DND-41 (cell line): ENCODE results near the gene CCHCR1.

Experiments used
- ATAC-seq: fragments of 200-7000 bp; cut with Tn5 transposase; 3 replicates; pipeline ENCODE4 v1.9.1; 2021; ENCODE audit warnings: low read depth; ENCODE audit not compliant: insufficient read depth
- DNase-seq: peaks from one replicate; pipeline ENCODE4 v3.0.0-alpha.2; 2020
- H2AFZ ChIP-seq: 2 replicates; pipeline ENCODE4 v1.6.0; 2012; ENCODE audit warnings: low read depth, low read length
- H3K27ac ChIP-seq: 2 replicates; pipeline ENCODE4 v1.5.1; 2012; ENCODE audit warnings: low read length, inconsistent platforms
- H3K27me3 ChIP-seq: fragments of 200-600 bp; sonication (generic); 2 replicates; pipeline ENCODE4 v1.6.0; 2012; ENCODE audit warnings: low read length, mild to moderate bottlenecking, inconsistent platforms; ENCODE audit not compliant: insufficient read depth, poor library complexity
- H3K36me3 ChIP-seq: 2 replicates; pipeline ENCODE4 v1.5.1; 2012; ENCODE audit warnings: low read length, inconsistent platforms; ENCODE audit not compliant: insufficient read depth
- H3K4me1 ChIP-seq: 2 replicates; pipeline ENCODE4 v1.5.1; 2012; ENCODE audit warnings: mild to moderate bottlenecking, low read length; ENCODE audit not compliant: insufficient read depth
- H3K4me2 ChIP-seq: 2 replicates; pipeline ENCODE4 v1.6.0; 2012; ENCODE audit warnings: mild to moderate bottlenecking, moderate library complexity, low read length, inconsistent platforms; ENCODE audit not compliant: insufficient read depth
- H3K4me3 ChIP-seq, 2 experiments: fragments of 200-600 bp in 1 of 2; shearing (Covaris generic) in 1 of 2; 2 replicates each; pipeline ENCODE4 v1.5.1; 2012 to 2016; ENCODE audit warnings: inconsistent platforms in 2 of 2, low read length in 2 of 2, mild to moderate bottlenecking in 2 of 2, low read depth in 1 of 2, moderate library complexity in 1 of 2
- H3K79me2 ChIP-seq: 2 replicates; pipeline ENCODE4 v1.6.0; 2012; ENCODE audit warnings: low read length, inconsistent platforms; ENCODE audit not compliant: insufficient read depth
- H3K9ac ChIP-seq: 2 replicates; pipeline ENCODE4 v1.6.0; 2012; ENCODE audit warnings: low read depth, mild to moderate bottlenecking, inconsistent platforms, low read length, moderate library complexity
- H3K9me3 ChIP-seq: 2 replicates; pipeline ENCODE4 v1.5.1; 2012; ENCODE audit warnings: low read length, moderate library complexity, mild to moderate bottlenecking, inconsistent platforms; ENCODE audit not compliant: insufficient read depth, severe bottlenecking
- H4K20me1 ChIP-seq: 2 replicates; pipeline ENCODE4 v1.6.0; 2012; ENCODE audit warnings: low read length; ENCODE audit not compliant: insufficient read depth
- EZH2 ChIP-seq: IDR thresholded peaks from 3 replicates; pipeline ENCODE4 v1.6.1; 2012; ENCODE audit warnings: borderline replicate concordance, low read depth, mild to moderate bottlenecking, moderate library complexity, low read length, inconsistent platforms; ENCODE audit not compliant: severe bottlenecking
- TF ChIP-seq, protein P1 (sequence below): IDR thresholded peaks from 2 replicates; pipeline ENCODE4 v1.5.1; 2012; ENCODE audit warnings: borderline replicate concordance, low read length, moderate library complexity, mild to moderate bottlenecking; ENCODE audit not compliant: poor library complexity, severe bottlenecking; ENCODE audit errors: extremely low read depth

CCHCR1 gene

DNA sequence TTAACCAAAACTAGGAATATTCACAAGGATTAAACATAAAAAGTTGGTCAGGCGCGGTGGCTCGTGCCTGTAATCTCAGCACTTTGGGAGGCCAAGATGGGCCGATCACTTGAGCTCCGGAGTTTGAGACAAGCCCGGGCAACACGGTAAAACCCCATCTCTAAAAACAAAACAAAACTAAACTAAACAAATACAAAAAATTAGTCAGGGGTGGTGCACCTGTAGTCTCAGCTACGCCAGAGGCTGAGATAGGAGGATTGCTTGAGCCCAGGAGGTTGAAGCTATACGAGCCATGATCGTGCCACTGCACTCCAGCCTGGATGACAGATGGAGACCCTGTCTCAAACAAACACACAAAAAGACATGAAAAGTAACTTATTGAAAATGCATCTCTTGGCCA, 21.9 kb downstream of the CCHCR1 start:
- Histone ChIP-seq H3K4me2 (no peak overlapping the region), H3K9me3 (no peaks in the 10 kb centered on the region), H4K20me1 (no peaks in the 10 kb centered on the region), H2AFZ (no peak overlapping the region), H3K27me3 (no peaks in the 10 kb centered on the region), H3K79me2 (no peaks in the 10 kb centered on the region), H3K4me1 (peaks cover 6% of the 10 kb centered on the region), H3K36me3 (no peaks in the 10 kb centered on the region), H3K27ac (no peak overlapping the region), H3K9ac (no peak overlapping the region), H3K4me3 (no peak overlapping the region)
- ATAC-seq: no peak
- no peak for DNase-seq
- TF ChIP-seq, protein P1, sequence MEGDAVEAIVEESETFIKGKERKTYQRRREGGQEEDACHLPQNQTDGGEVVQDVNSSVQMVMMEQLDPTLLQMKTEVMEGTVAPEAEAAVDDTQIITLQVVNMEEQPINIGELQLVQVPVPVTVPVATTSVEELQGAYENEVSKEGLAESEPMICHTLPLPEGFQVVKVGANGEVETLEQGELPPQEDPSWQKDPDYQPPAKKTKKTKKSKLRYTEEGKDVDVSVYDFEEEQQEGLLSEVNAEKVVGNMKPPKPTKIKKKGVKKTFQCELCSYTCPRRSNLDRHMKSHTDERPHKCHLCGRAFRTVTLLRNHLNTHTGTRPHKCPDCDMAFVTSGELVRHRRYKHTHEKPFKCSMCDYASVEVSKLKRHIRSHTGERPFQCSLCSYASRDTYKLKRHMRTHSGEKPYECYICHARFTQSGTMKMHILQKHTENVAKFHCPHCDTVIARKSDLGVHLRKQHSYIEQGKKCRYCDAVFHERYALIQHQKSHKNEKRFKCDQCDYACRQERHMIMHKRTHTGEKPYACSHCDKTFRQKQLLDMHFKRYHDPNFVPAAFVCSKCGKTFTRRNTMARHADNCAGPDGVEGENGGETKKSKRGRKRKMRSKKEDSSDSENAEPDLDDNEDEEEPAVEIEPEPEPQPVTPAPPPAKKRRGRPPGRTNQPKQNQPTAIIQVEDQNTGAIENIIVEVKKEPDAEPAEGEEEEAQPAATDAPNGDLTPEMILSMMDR: no peak
- no peak for TF ChIP-seq EZH2

- Histone ChIP-seq H3K27ac (no peak overlapping the region), H4K20me1 (no peaks in the 10 kb centered on the region), H3K4me3 (no peak overlapping the region), H3K36me3 (no peaks in the 10 kb centered on the region), H3K79me2 (no peaks in the 10 kb centered on the region), H3K4me2 (no peak overlapping the region), H3K9ac (no peak overlapping the region), H3K4me1 (peaks cover 4% of the 10 kb centered on the region), H3K27me3 (no peaks in the 10 kb centered on the region), H2AFZ (no peak overlapping the region), H3K9me3 (no peaks in the 10 kb centered on the region)
- TF ChIP-seq, protein P1: no peak
- TF ChIP-seq EZH2: no peak
- DNase-seq (no peak), ATAC-seq (no peak)
These were observed 24.8 kb downstream of the CCHCR1 start for GRCh38 chr6:31132806-31133205.

DNA sequence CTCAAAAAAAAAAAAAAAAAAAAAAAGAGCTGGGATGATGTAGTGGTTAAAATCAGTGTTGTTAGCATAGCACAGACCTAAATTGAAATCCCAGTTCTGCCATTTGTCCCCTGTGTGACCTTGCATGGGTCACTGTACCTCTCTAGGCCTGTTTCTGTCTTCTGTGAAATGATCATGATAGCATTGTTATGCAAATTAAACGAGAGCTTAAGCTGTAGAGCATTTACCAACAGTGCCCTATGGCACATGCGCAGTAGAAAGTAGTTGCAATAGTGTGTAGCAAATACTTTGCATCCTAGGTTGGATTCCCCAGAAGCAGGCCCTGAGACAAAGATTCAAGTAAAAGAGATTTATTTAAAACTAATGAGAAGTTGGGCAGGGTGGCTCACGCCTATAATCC, 26.0 kb downstream of the CCHCR1 start:
- Histone ChIP-seq H3K4me2 (no peak overlapping the region), H3K27me3 (no peaks in the 10 kb centered on the region), H3K79me2 (no peaks in the 10 kb centered on the region), H4K20me1 (no peaks in the 10 kb centered on the region), H3K36me3 (no peaks in the 10 kb centered on the region), H3K27ac (no peak overlapping the region), H3K4me1 (no peaks in the 10 kb centered on the region), H2AFZ (no peak overlapping the region), H3K9me3 (no peaks in the 10 kb centered on the region), H3K9ac (no peak overlapping the region), H3K4me3 (no peak overlapping the region)
- no peak for ATAC-seq
- no peak for DNase-seq
- TF ChIP-seq, protein P1: no peak

GRCh38 chr6:31130751-31131150, 26.9 kb downstream of the CCHCR1 start:
- no peak for DNase-seq
- no peak for TF ChIP-seq EZH2
- TF ChIP-seq, protein P1: no peak
- Histone ChIP-seq H3K9me3 (no peaks in the 10 kb centered on the region), H3K4me2 (no peak overlapping the region), H3K9ac (no peak overlapping the region), H3K79me2 (no peaks in the 10 kb centered on the region), H3K4me1 (no peaks in the 10 kb centered on the region), H2AFZ (no peak overlapping the region), H3K27me3 (no peaks in the 10 kb centered on the region), H4K20me1 (no peaks in the 10 kb centered on the region), H3K27ac (no peak overlapping the region), H3K4me3 (no peak overlapping the region), H3K36me3 (no peaks in the 10 kb centered on the region)
- no peak for ATAC-seq
